ENCODE results near the gene MIEF2. TPM values are rescaled to one million over a fixed set of nuclear protein-coding genes. Genes with fewer than 3 reads are reported as not detected.

Gene MIEF2
- total RNA-seq, 2 experiments from 2014 or later: 3.2 to 4.3 TPM

- no peak overlapping the region for H3K4me3 Mint-ChIP-seq
- peak; percentile 51 for DNase-seq
- H3K9me3 Mint-ChIP-seq: no peaks in the 10 kb centered on the region
- no peaks in the 10 kb centered on the region for H3K4me1 Mint-ChIP-seq
- H3K27me3 Mint-ChIP-seq: no peaks in the 10 kb centered on the region
- H3K36me3 Mint-ChIP-seq: peaks cover 12% of the 10 kb centered on the region
- H3K27ac Mint-ChIP-seq: peak overlapping the region; percentile 28
Observed at GRCh38 chr17:18246880-18247612, 13.4 kb upstream of the MIEF2 start.

- no peak overlapping the region for H3K27ac Mint-ChIP-seq
- H3K4me3 Mint-ChIP-seq: no peak overlapping the region
- H3K9me3 Mint-ChIP-seq: no peaks in the 10 kb centered on the region
- H3K27me3 Mint-ChIP-seq: no peaks in the 10 kb centered on the region
- H3K4me1 Mint-ChIP-seq: no peaks in the 10 kb centered on the region
- peaks cover 12% of the 10 kb centered on the region for H3K36me3 Mint-ChIP-seq
- DNase-seq: no peak
Observed at GRCh38 chr17:18247613-18248001, 12.9 kb upstream of the MIEF2 start.

DNA sequence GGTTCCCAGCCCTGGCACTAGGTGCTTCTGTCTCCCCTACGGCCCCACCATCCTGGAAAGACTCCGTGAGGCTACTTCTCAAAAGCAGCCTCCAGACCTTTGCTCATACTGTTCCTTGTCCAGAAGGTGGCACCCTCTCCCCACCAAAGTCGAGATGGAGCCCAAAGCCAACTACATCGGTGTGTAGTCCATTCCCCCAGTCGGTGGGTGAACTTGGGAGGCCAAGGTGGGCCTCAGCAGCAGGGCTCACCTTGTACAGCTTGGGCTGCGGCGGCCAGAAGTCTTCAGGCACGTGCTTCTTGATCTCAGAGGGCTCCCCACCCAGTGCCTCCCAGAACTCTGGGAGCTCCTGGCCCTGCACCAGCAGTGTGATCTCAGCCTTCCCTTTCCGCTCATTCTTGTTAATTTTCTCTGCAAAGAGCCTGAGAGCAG lies 12.1 kb upstream of the MIEF2 start:
- no peaks in the 10 kb centered on the region for H3K9me3 Mint-ChIP-seq
- peak; percentile 67 for DNase-seq
- H3K27me3 Mint-ChIP-seq: no peaks in the 10 kb centered on the region
- H3K36me3 Mint-ChIP-seq: peaks cover 12% of the 10 kb centered on the region
- H3K4me1 Mint-ChIP-seq: no peaks in the 10 kb centered on the region
- H3K27ac Mint-ChIP-seq: peak overlapping the region; percentile 56
- H3K4me3 Mint-ChIP-seq: no peak overlapping the region

DNA sequence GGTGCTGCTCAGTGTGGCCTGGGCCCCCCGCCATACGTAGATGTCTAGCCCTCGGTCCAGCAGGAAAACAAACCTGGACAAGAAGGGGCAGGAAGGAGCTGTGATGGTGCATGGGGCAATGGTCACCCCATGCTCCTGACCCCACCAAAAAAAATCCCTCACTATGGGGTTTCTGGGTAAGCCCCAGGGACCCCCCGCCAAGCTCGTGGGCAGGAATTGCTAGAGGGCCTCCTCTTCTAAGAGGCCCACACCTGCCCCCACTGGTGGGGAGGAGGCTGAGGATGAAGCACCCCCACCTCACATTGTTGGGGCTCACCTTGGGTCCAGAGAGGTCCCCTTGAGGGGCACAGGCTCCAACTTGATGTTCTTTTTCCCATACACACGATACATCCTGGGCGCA lies 11.7 kb upstream of the MIEF2 start:
- Mint-ChIP-seq H3K27ac (peak overlapping the region; percentile 56), H3K4me3 (no peak overlapping the region), H3K9me3 (no peaks in the 10 kb centered on the region), H3K4me1 (no peaks in the 10 kb centered on the region), H3K36me3 (peaks cover 15% of the 10 kb centered on the region), H3K27me3 (no peaks in the 10 kb centered on the region)
- no peak for DNase-seq

- Mint-ChIP-seq H3K9me3 (no peaks in the 10 kb centered on the region), H3K27me3 (no peaks in the 10 kb centered on the region), H3K4me1 (no peaks in the 10 kb centered on the region), H3K27ac (no peak overlapping the region), H3K4me3 (no peak overlapping the region), H3K36me3 (peaks cover 14% of the 10 kb centered on the region)
- no peak for DNase-seq
Observed at GRCh38 chr17:18250259-18250658, 10.2 kb upstream of the MIEF2 start.

DNA sequence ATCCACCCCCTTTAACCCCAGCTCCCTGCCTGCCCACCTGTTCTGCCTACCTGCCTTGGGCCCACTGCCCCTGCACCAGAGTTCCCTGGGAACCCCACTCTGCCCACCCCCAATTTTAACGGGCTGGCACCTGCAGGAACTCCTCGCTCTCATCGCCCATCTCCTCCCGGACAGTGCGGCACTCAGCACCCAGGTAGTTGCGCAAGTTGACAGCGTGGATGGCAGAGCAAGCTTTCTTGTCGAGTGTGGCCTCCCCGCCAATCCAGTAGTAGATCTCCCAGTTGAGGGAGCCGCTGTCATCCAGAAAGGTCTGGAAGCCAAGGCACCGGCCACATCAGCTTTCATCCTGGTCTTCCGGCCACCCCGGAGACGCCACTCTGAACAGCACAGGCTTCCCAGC lies 9.8 kb upstream of the MIEF2 start:
- H3K4me1 Mint-ChIP-seq: no peaks in the 10 kb centered on the region
- H3K36me3 Mint-ChIP-seq: peaks cover 11% of the 10 kb centered on the region
- H3K4me3 Mint-ChIP-seq: no peak overlapping the region
- H3K27ac Mint-ChIP-seq: no peak overlapping the region
- no peaks in the 10 kb centered on the region for H3K27me3 Mint-ChIP-seq
- H3K9me3 Mint-ChIP-seq: no peaks in the 10 kb centered on the region
- no peak for DNase-seq

GRCh38 chr17:18251204-18251603 lies 9.3 kb upstream of the MIEF2 start:
- Mint-ChIP-seq H3K27ac (no peak overlapping the region), H3K4me1 (no peaks in the 10 kb centered on the region), H3K9me3 (no peaks in the 10 kb centered on the region), H3K36me3 (peaks cover 11% of the 10 kb centered on the region), H3K27me3 (no peaks in the 10 kb centered on the region), H3K4me3 (no peak overlapping the region)
- DNase-seq: no peak

DNA sequence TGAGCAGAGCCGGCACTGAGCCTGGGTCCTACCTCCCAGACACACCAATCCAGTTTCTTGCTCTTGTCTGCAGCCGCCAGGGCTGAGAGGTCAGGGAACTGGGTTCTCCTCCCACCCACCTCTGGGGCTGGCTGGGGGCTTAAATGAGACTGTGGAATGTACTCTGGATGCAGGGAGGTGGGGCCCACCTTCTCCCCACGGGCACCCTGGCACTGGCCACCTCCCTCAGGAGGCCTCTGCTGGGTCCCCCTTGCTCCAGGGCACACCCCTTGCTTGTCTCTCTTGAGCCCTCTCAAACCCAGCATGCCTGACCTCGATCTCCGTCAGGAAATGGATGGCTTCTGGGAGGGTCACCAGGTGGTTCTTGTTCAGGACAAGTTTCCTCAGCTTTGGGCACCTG lies 8.3 kb upstream of the MIEF2 start:
- Mint-ChIP-seq H3K4me1 (peaks cover 5% of the 10 kb centered on the region), H3K4me3 (no peak overlapping the region), H3K9me3 (no peaks in the 10 kb centered on the region), H3K27me3 (no peaks in the 10 kb centered on the region), H3K36me3 (peaks cover 10% of the 10 kb centered on the region), H3K27ac (no peak overlapping the region)
- no peak for DNase-seq

- H3K4me3 Mint-ChIP-seq: no peak overlapping the region
- no peak for DNase-seq
- no peak overlapping the region for H3K27ac Mint-ChIP-seq
- H3K27me3 Mint-ChIP-seq: no peaks in the 10 kb centered on the region
- peaks cover 11% of the 10 kb centered on the region for H3K4me1 Mint-ChIP-seq
- H3K36me3 Mint-ChIP-seq: peaks cover 5% of the 10 kb centered on the region
- H3K9me3 Mint-ChIP-seq: no peaks in the 10 kb centered on the region
Observed at GRCh38 chr17:18253187-18253884, 7.1 kb upstream of the MIEF2 start.

- H3K4me1 Mint-ChIP-seq: peaks cover 11% of the 10 kb centered on the region
- H3K27me3 Mint-ChIP-seq: no peaks in the 10 kb centered on the region
- H3K36me3 Mint-ChIP-seq: peaks cover 5% of the 10 kb centered on the region
- DNase-seq: no peak
- H3K9me3 Mint-ChIP-seq: no peaks in the 10 kb centered on the region
- no peak overlapping the region for H3K27ac Mint-ChIP-seq
- no peak overlapping the region for H3K4me3 Mint-ChIP-seq
Observed at GRCh38 chr17:18253947-18254821, 6.3 kb upstream of the MIEF2 start.

DNA sequence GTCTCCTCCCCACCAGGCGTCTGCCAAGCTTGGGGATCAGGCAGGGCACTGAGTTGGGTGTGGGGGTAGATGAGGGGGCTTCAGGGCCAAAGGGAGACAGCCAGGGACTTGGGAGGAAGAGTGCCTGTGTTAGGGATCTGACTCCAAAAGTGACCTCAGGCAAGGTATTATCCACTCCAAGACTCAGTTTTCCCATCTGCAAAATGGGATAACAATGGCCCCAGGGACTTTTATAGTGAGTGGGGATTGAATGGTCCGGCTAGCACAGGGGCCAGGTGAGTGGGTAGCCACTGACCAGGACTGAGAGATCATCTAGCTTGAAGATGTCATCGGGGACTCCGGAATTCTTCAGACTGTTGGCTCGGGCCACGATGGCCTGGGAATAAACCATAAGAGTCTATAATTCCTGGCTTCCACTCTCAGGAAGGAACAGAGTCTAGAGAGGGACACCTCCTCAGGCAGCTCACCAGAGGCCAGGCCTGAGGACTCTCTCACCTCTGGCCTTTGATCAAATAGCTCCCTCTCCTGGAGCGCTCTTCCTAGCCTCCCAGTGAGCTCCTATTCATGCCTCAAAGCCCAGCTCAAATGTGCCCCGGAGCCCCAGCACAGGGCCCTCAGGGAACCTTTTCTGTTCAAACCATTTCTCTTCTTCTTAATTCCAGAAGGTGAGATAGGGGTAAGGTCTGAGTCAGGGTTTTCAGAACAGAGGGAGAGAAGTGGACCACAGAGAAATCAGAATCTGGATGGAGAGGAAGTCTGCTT lies 5.4 kb upstream of the MIEF2 start:
- no peak overlapping the region for H3K4me3 Mint-ChIP-seq
- peaks cover 5% of the 10 kb centered on the region for H3K36me3 Mint-ChIP-seq
- no peaks in the 10 kb centered on the region for H3K9me3 Mint-ChIP-seq
- no peak for DNase-seq
- no peak overlapping the region for H3K27ac Mint-ChIP-seq
- H3K27me3 Mint-ChIP-seq: no peaks in the 10 kb centered on the region
- H3K4me1 Mint-ChIP-seq: peaks cover 17% of the 10 kb centered on the region

DNA sequence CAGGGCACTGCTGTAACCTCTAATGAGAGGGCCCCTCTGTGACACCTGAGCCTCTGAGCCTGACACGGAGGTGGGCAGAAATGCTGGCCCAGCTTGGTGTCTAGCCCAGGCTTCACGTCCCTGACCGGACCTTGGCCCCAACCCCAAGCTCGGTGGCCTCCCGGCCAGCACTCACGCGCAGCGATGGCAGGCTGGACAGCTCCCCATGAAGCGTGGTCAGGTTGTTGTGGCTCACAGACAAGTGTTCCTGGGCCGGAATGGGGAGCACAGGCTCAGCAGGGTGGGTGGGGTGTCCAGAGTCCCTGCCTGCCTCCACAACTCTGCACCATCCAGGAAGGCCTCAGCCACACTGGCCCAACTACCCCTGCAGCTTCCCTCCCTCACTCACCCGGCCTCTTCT lies 4.1 kb upstream of the MIEF2 start:
- H3K4me3 Mint-ChIP-seq: no peak overlapping the region
- no peaks in the 10 kb centered on the region for H3K27me3 Mint-ChIP-seq
- no peaks in the 10 kb centered on the region for H3K9me3 Mint-ChIP-seq
- peaks cover 18% of the 10 kb centered on the region for H3K4me1 Mint-ChIP-seq
- H3K36me3 Mint-ChIP-seq: peaks cover 5% of the 10 kb centered on the region
- peak overlapping the region; percentile 8 for H3K27ac Mint-ChIP-seq
- no peak for DNase-seq

DNA sequence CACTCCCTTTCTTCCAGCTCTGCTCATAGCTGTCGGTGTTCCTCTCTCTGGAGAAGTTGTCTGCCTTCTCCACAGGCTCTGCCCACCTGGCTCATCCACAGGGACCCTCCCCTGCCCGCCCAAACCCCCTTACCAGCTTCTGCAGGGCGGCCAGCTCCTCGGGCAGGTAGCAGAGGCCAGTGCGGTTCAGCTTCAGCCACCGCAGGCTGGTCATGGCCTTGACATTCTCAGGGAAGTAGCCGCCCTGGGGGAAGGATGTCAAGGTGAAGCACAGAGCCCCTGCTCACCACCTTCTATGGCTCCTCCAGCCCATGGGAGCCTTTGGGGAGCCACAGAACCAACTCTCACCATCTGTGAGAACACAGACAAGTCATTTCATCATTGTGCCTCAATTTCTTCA lies 3.7 kb upstream of the MIEF2 start:
- Mint-ChIP-seq H3K4me1 (peaks cover 21% of the 10 kb centered on the region), H3K27ac (peak overlapping the region; percentile 34), H3K36me3 (peaks cover 5% of the 10 kb centered on the region), H3K27me3 (no peaks in the 10 kb centered on the region), H3K9me3 (no peaks in the 10 kb centered on the region), H3K4me3 (peak overlapping the region; percentile 99)
- DNase-seq: no peak

DNA sequence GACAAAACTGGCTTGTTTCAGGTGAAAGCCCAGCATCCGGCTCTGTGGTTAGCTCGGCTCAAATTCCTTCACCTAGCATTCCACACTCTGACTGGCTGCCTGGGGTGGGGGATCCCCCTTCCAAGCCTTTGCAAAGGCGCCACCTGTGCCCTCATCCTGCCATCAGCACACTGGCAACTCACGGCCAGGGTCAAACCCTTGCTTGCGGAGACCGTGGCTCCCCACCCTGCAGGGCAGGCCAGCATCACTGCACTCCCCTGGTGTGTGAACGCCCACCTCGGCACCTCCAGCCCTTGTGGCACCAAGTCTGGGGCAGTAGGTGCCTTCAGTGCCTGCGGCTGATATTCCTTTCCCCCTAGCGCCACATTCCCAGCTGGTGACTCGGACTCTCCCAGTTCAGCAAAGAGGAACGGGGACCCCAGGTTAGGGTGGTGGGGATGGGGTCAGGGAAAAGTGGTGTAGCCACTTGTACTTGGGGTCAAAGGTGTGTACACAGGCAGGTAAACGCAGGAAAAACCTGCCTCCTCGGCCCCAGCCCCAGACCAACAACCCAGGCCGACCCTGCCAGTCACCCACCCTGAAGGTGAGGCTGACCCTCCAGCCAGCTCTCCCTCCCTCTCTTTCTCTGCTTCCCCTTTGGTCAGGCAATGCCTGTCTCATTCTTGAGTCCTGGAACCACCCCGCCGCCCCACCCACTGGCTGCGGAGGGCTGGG lies 3.0 kb upstream of the MIEF2 start:
- peaks cover 25% of the 10 kb centered on the region for H3K4me1 Mint-ChIP-seq
- H3K4me3 Mint-ChIP-seq: peak overlapping the region; percentile 99
- peak; percentile 27 for DNase-seq

More for the DNA sequence above, 3.0 kb upstream of the MIEF2 start:
- H3K27me3 Mint-ChIP-seq: no peaks in the 10 kb centered on the region
- H3K9me3 Mint-ChIP-seq: no peaks in the 10 kb centered on the region
- H3K36me3 Mint-ChIP-seq: peaks cover 5% of the 10 kb centered on the region
- H3K27ac Mint-ChIP-seq: peak overlapping the region; percentile 90

All from activated naive CD8-positive, alpha-beta T cell treated with anti-CD3 and anti-CD28 coated beads for 36 hours (primary cell).